Panc1 (cell line): ENCODE measurements around the gene UBR3. TPM values are rescaled to one million over a fixed set of nuclear protein-coding genes. Genes with fewer than 3 reads are reported as not detected.

ENCODE experiments used
- ATAC-seq: fragments of 200-7000 bp; cut with Tn5 transposase; 2 replicates; pipeline ENCODE4 v1.9.1; 2020; ENCODE audit warnings: mild to moderate bottlenecking, moderate library complexity
- BruUV-seq: library from RNA; stranded (reverse); fragments of 400-500 nt; replicated peaks from 2 replicates; lab custom pipeline; 2021; lab: Mats Ljungman, UMichigan
- CTCF ChIA-PET: fragments of 300-600 bp; sonication (Branson Sonifier 250); formaldehyde crosslinking; loops from one replicate; lab custom pipeline; 2022; ENCODE audit warnings: antibody characterized with exemption; lab: Charles Lee
- POLR2A ChIA-PET: fragments of 300-600 bp; sonication (Branson Sonifier 250); formaldehyde crosslinking; loops from one replicate; lab custom pipeline; 2022; ENCODE audit warnings: antibody characterized with exemption; lab: Charles Lee
- DNase-seq: peaks from one replicate; pipeline ENCODE4 v3.0.0-alpha.2; 2010; ENCODE audit warnings: low read depth, low spot score
- H3K27ac ChIP-seq: 2 replicates; pipeline ENCODE4 v1.5.1; 2011; ENCODE audit warnings: mild to moderate bottlenecking, low read length, inconsistent platforms
- H3K27me3 ChIP-seq: fragments of 200-500 bp; sonication (Bioruptor generic); 2 replicates; pipeline ENCODE4 v1.6.0; 2014; ENCODE audit warnings: low read length, inconsistent platforms; ENCODE audit not compliant: control insufficient read depth, insufficient read depth
- H3K36me3 ChIP-seq: fragments of 200-500 bp; sonication (Bioruptor generic); 2 replicates; pipeline ENCODE4 v1.5.1; 2014; ENCODE audit warnings: inconsistent platforms, mild to moderate bottlenecking, low read length, moderate library complexity; ENCODE audit not compliant: control insufficient read depth, insufficient read depth
- H3K4me1 ChIP-seq: 2 replicates; pipeline ENCODE4 v1.5.1; 2011; ENCODE audit warnings: inconsistent platforms, mild to moderate bottlenecking, low read length, moderate library complexity; ENCODE audit not compliant: control insufficient read depth, insufficient read depth
- H3K4me3 ChIP-seq, 2 experiments: 2 replicates each; pipeline ENCODE4 v1.5.1; 2011 to 2012; ENCODE audit warnings: low read depth in 2 of 2, low read length in 2 of 2, mild to moderate bottlenecking in 2 of 2, inconsistent platforms in 1 of 2, moderate library complexity in 1 of 2
- H3K9me3 ChIP-seq: fragments of 200-500 bp; sonication (Bioruptor generic); 2 replicates; pipeline ENCODE4 v1.5.1; 2014; ENCODE audit warnings: low read depth, mild to moderate bottlenecking, inconsistent platforms, low read length, moderate library complexity; ENCODE audit not compliant: control insufficient read depth, insufficient read depth
- POLR2AphosphoS5 ChIP-seq: IDR thresholded peaks from 2 replicates; pipeline ENCODE4 v1.6.1; 2012; ENCODE audit warnings: mild to moderate bottlenecking, low read depth, low read length, moderate library complexity
- REST ChIP-seq, 2 experiments: IDR thresholded peaks; 2 replicates each; pipeline ENCODE4 v1.6.1; 2011 to 2012; ENCODE audit warnings: low read depth in 2 of 2, control low read depth in 1 of 2, low read length in 1 of 2, mild to moderate bottlenecking in 1 of 2, moderate library complexity in 1 of 2; ENCODE audit not compliant: insufficient read depth in 1 of 2
- SIN3A ChIP-seq: IDR thresholded peaks from 2 replicates; pipeline ENCODE4 v1.6.1; 2012; ENCODE audit warnings: low read depth, mild to moderate bottlenecking, low read length, moderate library complexity, borderline replicate concordance; ENCODE audit not compliant: insufficient read depth
- TCF7L2 ChIP-seq: IDR thresholded peaks from 2 replicates; pipeline ENCODE4 v1.6.1; 2011; ENCODE audit warnings: mild to moderate bottlenecking, low read depth, low read length, inconsistent platforms
- in situ Hi-C: cut with HindIII; loops from 2 replicates; pipeline ENCODE4 v1.10.0; 2016; ENCODE audit warnings: low sequenced_read_pairs, low pct_unique_long_range_greater_than_20kb
- intact Hi-C: fragments of 100-400 bp; cut with micrococcal nuclease; formaldehyde crosslinking; loops from one replicate; pipeline ENCODE4 v1.10.0; 2022; ENCODE audit not compliant: unreplicated experiment
- total RNA-seq: library from RNA; stranded (reverse); gene quantifications from one replicate; pipeline ENCODE4 v1.2.1, GENCODE V29; 2021; ENCODE audit not compliant: unreplicated experiment
- TF ChIP-seq, protein P1 (sequence below): fragments of 450-650 bp; IDR thresholded peaks from 2 replicates; pipeline ENCODE4 v1.5.1; 2017; ENCODE audit warnings: mild to moderate bottlenecking

UBR3 gene
- total RNA-seq, 1 experiment from 2014 or later = 27.9 TPM

- DNase-seq (no peak), ATAC-seq (no peak)
- ChIA-PET POLR2A (no interaction called here), CTCF (no interaction called here)
- Histone ChIP-seq H3K4me1 (no peaks in the 10 kb centered on the region), H3K4me3 (no peak overlapping the region), H3K9me3 (peaks cover 5% of the 10 kb centered on the region; the same call in 1 of the 2 replicates), H3K27ac (no peak overlapping the region), H3K27me3 (no peaks in the 10 kb centered on the region), H3K36me3 (no peaks in the 10 kb centered on the region)
- in situ Hi-C loops = no loop called here
- no TSS peak for BruUV-seq
- intact Hi-C loops = no loop called here
- no peak for TF ChIP-seq SIN3A
- no peak for TF ChIP-seq TCF7L2
- no peak for TF ChIP-seq POLR2AphosphoS5
- TF ChIP-seq REST (IDR thresholded peaks at IDR 0.05; ENCODE audit: insufficient read depth in 1 of 2, low read depth in 2 of 2, low read length in 1 of 2) = no peak
- TF ChIP-seq, protein P1, sequence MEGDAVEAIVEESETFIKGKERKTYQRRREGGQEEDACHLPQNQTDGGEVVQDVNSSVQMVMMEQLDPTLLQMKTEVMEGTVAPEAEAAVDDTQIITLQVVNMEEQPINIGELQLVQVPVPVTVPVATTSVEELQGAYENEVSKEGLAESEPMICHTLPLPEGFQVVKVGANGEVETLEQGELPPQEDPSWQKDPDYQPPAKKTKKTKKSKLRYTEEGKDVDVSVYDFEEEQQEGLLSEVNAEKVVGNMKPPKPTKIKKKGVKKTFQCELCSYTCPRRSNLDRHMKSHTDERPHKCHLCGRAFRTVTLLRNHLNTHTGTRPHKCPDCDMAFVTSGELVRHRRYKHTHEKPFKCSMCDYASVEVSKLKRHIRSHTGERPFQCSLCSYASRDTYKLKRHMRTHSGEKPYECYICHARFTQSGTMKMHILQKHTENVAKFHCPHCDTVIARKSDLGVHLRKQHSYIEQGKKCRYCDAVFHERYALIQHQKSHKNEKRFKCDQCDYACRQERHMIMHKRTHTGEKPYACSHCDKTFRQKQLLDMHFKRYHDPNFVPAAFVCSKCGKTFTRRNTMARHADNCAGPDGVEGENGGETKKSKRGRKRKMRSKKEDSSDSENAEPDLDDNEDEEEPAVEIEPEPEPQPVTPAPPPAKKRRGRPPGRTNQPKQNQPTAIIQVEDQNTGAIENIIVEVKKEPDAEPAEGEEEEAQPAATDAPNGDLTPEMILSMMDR = no peak
Measured at GRCh38 chr2:170088776-170089175, 261.5 kb downstream of the UBR3 start.

GRCh38 chr2:170090229-170090628 lies 263.0 kb downstream of the UBR3 start:
- in situ Hi-C loops = no loop called here
- Histone ChIP-seq H3K4me3 (no peak overlapping the region), H3K27me3 (no peaks in the 10 kb centered on the region), H3K4me1 (no peaks in the 10 kb centered on the region), H3K9me3 (peaks cover 5% of the 10 kb centered on the region; the same call in 1 of the 2 replicates), H3K27ac (no peak overlapping the region), H3K36me3 (no peaks in the 10 kb centered on the region)
- no peak for ATAC-seq
- intact Hi-C loops = no loop called here
- POLR2A ChIA-PET = no interaction called here
- DNase-seq = no peak
- TF ChIP-seq SIN3A = no peak
- TF ChIP-seq POLR2AphosphoS5 = no peak
- TF ChIP-seq REST (IDR thresholded peaks at IDR 0.05; ENCODE audit: insufficient read depth in 1 of 2, low read depth in 2 of 2, low read length in 1 of 2) = no peak
- no peak for TF ChIP-seq TCF7L2
- TF ChIP-seq, protein P1 = no peak
- no TSS peak for BruUV-seq
- CTCF ChIA-PET = no interaction called here
